GM19239 (cell line): Measurements from ENCODE around the gene COX18.

ENCODE experiments used
- DNase-seq: peaks from one replicate; pipeline ENCODE4 v3.0.0; 2011; ENCODE audit warnings: low spot score; ENCODE audit not compliant: insufficient read length
- FAIRE-seq: peaks from 2 replicates; lab custom pipeline; 2011; peaks lifted over from hg19 to GRCh38; lab: Jason Lieb, UNC

The COX18 gene

GRCh38 chr4:73053974-73054480 is 15.5 kb downstream of the COX18 start:
- DNase-seq (no peak), FAIRE-seq (no peak)

- FAIRE-seq (no peak), DNase-seq (no peak)
These were observed 16.4 kb downstream of the COX18 start for GRCh38 chr4:73053076-73053475.

DNA sequence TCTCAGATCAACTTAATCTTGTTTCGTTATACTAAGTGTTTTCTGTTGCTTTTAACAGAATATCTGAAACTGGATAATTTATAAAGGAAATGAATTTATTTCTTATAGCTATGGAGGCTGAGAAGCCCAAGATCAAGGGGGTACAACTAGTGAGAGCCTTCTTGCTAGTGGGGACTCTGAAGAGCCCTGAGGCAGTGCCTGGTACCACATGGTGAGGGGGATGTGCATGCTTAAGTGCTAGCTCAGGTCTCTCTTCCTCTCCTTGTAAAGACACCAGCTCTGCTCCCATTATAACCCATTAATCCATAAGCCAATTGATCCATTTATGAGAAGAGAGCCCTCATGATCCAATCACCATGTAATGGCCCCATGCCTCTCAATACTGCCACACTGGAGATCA is 17.9 kb downstream of the COX18 start:
- DNase-seq (no peak), FAIRE-seq (no peak)

DNA sequence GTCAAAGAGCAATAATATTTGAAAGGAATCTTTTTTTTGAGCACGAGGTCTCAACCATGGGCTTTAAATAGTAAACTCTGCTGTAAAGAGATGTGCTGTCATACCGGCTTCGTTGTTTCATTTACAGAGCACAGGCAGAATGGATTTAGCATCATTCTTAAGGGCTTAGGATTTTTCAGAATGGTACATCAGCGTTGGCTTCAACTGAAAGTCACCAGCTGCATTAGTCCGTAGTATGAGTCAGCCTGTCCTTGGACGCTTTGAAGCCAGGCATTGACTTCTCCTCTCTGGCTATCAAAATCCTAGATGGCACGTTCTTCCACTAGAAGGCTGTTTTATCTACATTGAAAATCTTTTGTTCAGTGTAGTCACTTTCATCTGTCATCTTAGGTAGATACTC is 23.6 kb downstream of the COX18 start:
- FAIRE-seq = no peak
- DNase-seq = no peak

DNA sequence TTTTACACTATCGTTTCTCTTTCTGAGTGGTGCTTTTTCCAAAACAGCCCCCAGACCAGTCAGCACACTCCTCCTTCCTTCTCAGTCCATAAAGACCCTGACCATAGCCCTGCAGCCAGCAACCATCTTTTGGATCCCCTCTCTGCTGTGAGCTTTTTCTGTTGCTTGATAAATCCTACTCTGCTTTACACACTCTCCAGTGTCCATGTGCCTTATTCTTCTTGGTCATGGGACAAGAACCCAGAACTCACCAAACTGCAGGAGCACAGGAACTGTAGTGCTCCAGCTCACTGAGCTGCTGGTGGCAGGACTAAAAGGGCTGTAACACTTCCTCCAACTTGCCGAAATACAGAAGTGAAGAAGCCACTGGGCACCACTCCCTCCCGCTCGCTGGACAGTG is 32.5 kb downstream of the COX18 start:
- no peak for FAIRE-seq
- no peak for DNase-seq

DNA sequence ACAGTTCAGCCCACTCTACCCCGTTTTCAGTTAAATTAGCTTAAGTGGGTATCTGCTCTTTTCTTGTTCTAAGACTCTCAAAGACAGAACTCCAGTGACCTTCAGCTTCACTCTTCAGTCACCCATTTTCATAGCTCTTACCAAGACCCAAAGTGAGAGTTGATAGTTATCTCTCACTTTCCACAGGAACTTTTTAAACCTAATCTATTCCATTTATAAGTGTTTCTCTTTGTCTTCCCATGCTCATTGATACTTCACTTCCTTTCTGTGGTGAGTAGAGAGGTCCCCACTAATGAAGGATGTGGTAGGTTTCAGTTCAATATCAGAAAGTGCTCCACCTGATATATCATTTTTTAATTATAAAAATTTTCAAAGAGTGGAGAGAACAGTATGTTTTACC is 33.4 kb downstream of the COX18 start:
- FAIRE-seq (no peak), DNase-seq (no peak)

DNA sequence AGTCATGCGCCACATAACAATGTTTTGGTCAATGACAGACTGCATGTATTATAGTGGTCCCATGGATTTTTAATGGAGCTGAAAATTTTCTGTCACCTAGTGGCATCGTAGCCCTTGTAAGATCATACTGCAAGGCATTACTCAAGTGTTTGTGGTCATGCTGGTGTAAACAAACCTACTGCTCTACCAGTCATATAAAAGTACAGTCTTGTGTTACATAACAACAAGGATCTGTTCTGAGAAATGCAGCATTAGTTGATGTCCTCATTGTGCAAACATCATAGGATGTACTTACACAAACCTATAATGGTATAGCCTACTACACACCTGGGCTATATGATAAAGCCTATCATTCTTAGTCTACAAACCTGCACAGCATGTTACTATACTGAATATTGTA is 34.6 kb downstream of the COX18 start:
- FAIRE-seq (no peak), DNase-seq (no peak)

DNA sequence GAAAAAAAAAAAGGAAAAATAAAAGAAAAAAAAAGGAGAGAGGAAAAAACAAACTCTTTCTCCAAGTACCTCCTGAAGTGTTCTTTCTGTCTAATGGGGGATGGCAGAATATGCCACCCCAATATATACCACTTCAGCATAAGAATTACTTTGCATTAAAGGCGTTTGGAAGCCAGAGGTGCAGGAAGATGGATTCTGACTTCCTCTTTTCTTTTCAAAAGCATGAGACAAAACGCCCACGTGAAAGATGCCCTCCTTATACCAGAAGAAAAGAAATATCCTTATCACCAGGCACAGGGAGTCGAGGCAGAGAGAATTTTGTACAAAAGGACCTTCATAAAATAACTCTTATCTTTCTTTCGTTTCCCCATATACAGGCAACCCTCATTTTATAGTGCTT is 40.9 kb downstream of the COX18 start:
- FAIRE-seq (no peak), DNase-seq (no peak)

GRCh38 chr4:73021634-73022033 is 47.9 kb downstream of the COX18 start:
- DNase-seq (no peak), FAIRE-seq (no peak)

DNA sequence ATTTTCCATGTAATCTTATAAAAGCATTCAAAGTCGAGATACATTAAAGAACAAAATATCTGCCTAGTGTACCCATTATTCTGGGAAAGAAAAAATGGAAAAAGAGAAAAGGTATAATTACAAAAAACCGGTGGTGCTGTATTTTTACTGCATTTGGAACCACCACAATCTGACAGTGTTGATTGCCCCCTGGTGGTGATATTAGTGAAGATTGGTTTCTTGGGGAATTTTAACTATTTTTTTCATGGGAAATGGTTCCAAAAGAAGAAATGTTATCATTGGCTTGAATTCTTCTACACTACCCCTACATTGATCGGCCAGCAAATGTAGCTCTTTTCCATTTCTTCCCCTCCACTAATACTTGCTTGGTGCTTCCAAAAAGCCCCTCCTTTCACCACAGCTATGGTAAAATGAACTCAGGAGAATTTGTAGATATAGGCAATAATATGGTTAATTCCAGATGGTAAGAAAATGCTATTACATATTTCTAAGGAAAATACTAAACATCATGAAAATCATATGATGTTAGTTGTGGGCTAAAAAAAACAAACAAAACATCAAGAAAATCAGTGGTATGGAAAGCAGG is 50.0 kb downstream of the COX18 start:
- DNase-seq (no peak), FAIRE-seq (peak; percentile 57)

DNA sequence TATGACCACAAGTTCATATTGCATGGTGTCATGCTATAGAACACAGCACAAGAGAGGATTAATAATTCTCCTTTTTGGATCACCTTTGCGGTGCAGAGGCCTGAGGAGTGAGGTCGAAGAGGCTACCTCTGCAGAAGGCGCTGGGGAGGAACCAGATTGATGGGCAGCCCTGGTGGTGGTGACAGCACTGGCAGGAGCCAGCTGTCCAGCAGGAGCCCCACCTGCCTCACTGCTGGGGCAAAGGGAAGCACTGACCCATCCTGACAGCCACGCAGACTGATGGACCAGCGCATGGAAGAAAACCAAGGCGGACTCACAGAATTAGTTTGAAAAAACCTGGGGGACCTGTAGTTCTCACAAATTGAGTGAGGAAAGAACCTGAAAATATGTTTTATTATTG is 50.9 kb downstream of the COX18 start:
- DNase-seq = no peak
- FAIRE-seq = no peak

DNA sequence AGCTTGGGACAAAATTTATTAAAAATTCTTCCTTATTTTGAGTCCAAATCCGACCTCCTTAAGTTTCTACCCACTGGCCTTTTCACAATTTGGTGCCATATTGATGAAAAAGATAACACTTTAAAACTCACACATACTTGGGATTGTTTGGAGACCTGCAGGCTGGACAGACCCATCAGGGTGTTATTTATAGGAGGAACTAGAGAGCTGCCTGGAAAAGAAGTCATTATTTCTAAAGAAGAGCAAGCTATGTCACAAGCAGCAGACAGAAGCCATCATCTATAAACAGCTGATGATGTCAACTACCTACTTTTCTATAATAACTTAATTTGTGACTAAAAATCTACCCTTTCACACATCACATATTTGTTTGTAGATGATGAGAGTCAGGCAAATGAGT is 56.2 kb downstream of the COX18 start:
- DNase-seq = no peak

DNA sequence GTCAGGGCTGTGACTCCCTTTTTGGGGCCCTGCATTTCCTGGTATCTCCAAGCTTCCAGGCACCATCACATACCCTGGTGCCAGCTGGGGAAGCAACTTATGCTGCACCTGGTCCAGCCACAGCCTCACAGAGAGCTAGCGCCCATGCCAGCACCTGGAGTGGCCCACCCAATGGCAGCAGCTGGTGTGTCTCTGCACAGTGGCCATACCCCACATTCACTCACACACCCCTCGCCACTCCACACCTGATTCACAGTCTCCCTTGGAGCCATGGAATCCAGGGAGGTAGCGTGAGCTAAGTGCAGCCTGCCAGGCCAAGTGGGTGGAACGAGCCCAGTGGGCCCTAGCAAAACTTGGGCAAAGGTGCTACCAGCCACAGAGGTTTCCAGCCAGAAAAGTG is 56.8 kb downstream of the COX18 start:
- FAIRE-seq (no peak), DNase-seq (no peak)

More for the DNA sequence above, 56.2 kb downstream of the COX18 start:
- FAIRE-seq = no peak

DNA sequence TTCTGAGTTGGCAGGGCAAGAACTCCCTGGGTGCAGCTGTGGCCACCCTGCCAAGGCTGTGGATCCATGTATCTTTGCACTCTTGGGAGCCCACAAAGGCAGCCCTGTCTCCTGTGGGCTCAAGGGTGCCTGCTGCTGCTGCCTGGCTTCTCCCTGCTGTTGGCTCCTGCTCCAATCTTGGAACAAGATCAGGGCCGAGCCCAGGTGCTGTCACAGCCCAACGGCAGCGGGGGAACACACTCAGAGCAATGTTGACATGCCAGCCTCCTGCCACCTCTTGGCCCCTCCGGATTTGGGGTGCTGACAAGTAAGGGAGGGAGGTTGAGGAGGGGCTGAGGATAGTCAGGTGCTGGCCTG is 57.9 kb downstream of the COX18 start:
- DNase-seq (no peak), FAIRE-seq (no peak)

DNA sequence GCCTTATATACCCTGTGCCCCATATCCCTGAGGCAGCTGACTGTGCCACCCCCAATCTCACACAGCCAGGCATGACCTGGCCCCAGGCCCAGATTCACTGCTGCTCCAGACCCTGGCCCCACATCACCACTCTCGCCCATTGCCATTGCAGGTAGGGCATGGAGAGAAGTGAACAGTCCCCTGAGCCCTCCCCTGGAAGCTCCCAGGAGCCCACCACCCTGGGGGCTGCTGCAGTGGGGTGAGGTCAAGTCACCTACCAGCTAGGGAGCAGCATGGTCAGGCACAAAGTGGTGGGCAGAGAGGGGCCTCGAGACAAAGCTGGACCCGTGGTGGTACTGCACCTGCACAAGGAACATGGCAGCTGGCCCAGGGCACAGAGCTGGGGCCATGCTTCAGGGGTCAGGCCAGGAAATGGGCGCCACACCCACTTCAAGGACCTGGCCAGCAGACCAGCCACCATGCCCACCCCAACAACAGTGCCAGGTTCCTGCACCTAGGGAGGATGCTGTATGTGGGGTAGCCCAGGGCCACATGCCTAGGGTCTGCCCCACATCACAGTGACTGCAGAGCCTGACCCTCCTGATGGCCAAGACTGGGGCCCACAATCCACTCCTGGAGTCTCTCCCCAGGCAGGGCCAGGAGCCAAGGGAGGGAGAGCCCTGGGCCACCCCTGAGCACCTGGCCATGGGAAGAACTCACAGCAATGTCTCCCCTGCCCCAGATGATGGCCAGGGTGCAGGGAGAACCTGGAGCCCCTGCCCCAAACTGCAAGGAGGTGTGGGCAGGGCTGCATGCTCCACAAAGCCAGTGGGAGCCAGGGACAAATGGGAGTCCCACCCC is 58.5 kb downstream of the COX18 start:
- FAIRE-seq = no peak

GRCh38 chr4:73007526-73008100 is 61.9 kb downstream of the COX18 start:
- DNase-seq (no peak), FAIRE-seq (no peak)

More for the DNA sequence above, 58.5 kb downstream of the COX18 start:
- DNase-seq = no peak

DNA sequence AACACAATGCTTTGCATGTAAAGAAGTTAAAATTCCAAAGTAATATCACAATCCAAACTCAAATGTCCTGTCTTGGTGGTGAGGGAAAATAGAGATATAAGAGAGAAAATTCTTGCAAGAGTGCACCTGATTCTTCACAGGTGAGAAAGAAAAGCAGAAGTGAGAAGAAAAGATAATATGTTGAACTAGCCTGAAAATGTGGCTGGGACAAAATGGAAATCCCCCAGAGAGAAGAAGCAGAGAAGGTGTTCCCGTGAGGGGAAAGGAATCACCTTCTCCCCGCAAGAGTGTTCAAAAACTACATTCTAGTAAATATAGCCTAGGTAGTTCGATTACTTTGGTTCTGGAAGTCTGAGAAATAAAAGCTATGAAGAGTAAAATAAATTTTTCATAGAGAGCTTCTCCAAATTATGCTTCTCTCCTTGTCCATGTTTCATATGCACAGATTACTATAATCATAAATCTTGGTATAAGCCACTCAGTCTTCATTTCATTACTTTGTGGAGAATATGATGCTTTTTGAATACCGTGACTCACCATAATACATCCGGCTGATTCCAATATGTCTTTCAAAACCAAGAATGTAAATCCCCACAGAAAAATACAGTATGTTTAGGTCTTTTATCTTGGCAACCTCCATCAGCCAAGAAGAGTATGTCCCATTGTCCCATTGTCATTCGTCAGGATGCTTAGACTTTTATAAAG is 63.1 kb downstream of the COX18 start:
- DNase-seq (no peak), FAIRE-seq (peak; percentile 47)

DNA sequence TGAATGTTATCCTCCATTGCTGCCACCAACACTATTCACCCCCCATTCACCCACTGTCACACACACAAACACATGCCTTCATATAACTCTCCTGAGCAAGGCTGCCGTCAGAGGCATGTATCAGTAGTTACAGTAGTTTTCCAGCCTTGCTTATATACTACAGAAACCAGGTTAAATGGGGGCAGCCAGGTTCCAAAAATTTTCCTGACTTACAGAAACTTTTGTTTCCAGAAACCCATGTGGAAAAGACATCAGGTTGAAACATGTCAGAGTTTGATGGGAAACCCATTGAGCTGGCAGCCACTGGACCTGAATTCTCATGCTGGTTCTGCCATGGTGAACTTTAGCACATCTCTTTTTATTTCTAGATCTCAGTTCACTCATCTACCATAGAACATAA is 64.0 kb downstream of the COX18 start:
- FAIRE-seq (no peak), DNase-seq (no peak)
